NCI-H146 treated with DMSO at 0.1 percent for 48 hours (cell line): ENCODE data around the gene ARMC9.
A peak's percentile ranks its signal among the peaks of the same experiment; 100 is the strongest.

Experiments
- DNase-seq: peaks from one replicate; lab custom pipeline; 2025; ENCODE audit not compliant: unreplicated experiment; lab: John Stamatoyannopoulos, UW

Gene ARMC9

GRCh38 chr2:231411831-231412617, 213.6 kb downstream of the ARMC9 start:
- DNase-seq = peak; percentile 27

DNA sequence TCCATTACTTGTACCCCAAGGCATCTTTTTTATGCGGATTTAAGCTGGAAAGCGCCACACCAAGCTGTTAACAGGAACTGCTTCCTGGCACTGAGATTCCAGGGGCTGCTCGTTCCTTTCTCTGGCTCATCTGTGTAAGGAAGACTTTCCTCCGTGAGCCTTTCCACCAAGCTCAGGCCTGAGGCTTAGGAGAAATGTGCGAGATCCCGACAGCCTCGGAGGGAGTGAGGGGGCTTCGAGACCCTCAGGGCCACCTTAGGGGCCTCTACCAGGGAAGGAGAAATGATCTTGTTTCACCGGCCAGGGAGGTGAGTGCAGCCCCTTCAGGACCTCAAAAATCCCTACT, 214.2 kb downstream of the ARMC9 start:
- no peak for DNase-seq

GRCh38 chr2:231413456-231413855, 215.0 kb downstream of the ARMC9 start:
- DNase-seq = no peak

DNA sequence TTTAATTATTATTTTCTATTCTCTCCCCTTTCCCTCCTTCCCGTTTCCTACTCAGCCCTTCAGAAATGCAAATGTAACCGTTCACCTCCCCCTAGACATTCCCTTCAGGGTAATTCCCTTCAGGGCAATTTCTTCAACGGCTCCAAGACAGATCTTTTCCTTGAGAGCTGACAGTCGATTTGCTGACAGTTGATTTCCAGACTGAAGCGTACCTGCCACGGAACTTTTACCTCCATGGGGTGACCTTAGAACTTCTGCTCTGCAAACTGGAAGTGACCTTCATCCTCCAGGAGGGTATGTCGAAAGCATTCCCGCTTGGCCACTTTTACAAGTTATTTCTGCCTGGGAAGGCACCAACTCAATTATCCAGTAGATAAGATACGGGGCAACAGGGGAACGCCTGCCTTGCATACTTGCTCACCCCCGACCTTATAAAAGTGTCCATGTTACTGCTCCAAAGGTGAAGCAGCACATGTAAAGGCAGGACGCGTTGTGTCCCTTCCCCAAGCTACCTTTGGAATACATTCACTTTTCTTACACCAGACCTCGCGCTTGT, 215.6 kb downstream of the ARMC9 start:
- no peak for DNase-seq

GRCh38 chr2:231415029-231415428, 216.6 kb downstream of the ARMC9 start:
- DNase-seq = no peak

DNA sequence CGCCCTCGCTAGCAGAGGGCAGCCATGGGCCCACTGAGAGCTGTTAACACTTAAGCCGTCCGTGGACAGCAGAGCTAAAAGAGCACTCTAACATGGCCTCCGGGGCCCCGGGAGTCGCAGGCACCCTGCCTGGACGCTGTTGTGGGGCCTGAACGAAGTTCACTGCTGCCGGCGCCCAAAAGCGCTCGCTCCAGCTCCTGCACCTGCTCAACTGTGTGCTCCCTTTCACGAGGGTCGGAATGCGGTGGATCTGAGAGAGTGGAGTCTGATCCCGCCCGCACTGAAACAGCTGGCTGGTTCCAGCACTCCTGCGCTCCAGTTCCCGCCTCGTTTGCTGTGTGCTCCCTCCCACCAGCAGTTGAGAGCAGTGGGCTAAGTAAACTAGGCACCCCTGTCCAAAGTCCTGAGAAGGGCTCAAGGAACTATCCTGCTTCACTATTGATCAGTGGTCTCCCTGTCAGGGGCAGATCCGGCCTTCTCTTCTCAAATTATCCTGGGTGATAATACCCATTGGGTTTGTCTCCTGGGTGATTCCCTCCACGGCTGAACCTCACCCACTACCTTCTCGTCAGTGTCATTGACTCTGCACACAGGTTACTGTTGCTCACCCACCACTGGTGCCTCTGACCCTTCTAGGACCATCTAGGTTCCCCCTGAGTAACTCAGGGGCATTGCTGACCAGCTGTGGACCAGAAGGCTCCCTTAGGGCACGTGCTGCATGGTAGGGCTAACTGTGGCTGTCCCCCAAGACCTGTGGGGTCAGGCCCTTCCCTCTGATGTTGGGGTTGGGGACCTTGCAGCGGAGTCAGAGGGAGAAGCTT, 220.6 kb downstream of the ARMC9 start:
- no peak for DNase-seq

GRCh38 chr2:231421051-231421580, 222.7 kb downstream of the ARMC9 start:
- DNase-seq = no peak

- DNase-seq = no peak
Observed at GRCh38 chr2:231422056-231422455, 223.6 kb downstream of the ARMC9 start.

DNA sequence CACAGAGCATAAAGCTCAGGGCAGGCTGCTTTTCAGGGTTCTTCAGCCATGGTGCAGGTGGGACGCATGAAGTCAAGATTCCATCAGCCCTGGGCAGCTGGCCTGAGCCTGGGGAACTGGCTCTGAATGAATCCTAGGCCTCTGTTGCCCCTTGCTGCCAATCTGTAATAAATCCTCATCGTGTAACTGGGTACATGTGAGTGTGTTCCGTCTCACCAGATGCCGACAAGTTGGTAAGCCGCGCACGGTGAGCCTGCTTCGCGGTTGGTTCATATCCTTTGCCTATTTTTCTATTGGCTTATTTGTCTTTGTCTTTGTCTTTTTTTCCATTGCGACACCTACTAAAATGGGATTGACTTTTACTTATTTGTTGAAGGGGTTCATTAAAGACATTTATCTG, 224.7 kb downstream of the ARMC9 start:
- DNase-seq = no peak
